Activated gamma-delta T cell treated with anti-CD3 and anti-CD28 coated beads, Interleukin-2, amount 50 U/mL, for 16 hours (primary cell): ENCODE results near the gene C1QL4.

ENCODE experiments used
- DNase-seq: peaks from one replicate; pipeline ENCODE4 v3.0.0-alpha.2; 2020; ENCODE audit warnings: low read depth

The C1QL4 gene

DNA sequence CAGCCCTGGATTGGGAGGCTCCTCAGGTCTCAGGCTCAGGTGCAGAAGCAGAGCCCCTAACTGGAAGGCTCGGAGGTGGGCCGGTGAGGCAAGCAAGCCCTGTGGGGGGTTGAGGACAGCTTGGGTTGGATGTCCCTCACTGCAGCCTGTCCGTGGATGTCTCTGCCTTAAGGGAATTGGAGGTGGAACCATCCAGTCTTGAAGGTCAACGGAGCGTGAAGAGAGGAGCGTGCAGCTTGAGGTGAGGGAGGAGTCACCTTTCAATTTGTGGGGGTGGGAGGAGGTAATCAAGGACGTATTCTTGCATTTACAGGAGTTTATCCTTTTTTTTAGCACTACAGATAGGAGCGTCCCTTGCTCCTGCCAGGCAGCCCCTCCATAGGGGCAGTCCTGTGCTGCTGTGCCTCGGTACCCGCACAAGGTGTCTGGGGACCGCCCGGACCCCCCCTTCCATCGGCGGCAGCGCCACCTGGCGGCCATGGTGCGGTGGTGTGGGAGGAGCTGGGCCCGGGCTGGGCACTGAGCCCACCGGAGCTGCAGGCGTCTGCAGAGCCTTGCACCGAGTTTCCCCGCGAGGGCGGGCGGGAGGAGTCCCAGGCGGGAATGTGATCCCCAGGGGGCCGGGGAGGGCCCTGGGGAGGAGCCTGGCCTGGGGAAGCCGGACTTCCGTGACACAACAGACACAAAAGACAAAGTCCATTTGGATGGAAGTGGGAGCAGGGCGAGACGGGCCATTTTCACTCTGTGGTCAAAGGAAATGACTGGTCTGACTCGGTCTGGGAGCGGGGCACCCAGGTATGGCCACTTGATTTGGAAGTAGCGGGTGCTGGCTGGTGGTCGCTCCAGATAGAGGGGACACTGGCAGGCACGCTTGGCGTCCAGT lies 10.6 kb upstream of the C1QL4 start:
- peak; percentile 74 for DNase-seq

DNA sequence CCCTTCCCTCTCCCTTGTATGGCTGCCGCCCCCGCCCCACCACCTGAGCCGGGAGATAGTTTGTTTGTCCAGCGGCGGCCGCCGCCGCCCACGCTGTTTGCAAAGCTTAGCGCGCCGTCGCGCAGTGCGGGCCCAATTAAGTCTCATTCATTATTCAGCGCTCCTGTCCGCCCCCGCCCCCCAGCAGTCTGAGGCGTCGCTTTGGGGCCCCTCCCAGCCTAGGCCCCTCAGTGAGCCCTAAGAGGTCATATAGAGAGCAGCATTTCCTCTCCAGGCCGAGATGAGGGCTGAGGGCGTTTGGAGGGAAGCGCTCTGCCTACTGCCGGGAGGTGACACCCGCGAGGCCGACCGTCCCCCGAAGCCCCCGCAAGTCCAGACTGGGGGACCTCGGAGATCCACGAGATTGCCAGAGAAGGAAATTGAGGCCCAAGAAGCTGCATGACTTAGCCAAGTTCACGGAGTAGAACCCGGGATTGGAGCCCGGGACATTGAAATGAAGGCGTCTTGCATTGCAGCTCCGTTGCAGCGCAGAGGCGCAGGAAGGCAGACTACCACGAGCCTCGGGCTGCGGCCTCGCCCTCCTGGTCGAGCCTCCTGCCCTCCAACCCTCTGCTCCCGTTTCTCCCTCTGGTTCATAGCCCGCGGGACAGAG lies 9.8 kb upstream of the C1QL4 start, which contains the start of gene DNAJC22:
Gene DNAJC22, plus strand, starts transcription at position 230 of the 652 bp plus-strand sequence. CDS start 1,985 bp downstream, outside the sequence.
- no peak for DNase-seq

DNA sequence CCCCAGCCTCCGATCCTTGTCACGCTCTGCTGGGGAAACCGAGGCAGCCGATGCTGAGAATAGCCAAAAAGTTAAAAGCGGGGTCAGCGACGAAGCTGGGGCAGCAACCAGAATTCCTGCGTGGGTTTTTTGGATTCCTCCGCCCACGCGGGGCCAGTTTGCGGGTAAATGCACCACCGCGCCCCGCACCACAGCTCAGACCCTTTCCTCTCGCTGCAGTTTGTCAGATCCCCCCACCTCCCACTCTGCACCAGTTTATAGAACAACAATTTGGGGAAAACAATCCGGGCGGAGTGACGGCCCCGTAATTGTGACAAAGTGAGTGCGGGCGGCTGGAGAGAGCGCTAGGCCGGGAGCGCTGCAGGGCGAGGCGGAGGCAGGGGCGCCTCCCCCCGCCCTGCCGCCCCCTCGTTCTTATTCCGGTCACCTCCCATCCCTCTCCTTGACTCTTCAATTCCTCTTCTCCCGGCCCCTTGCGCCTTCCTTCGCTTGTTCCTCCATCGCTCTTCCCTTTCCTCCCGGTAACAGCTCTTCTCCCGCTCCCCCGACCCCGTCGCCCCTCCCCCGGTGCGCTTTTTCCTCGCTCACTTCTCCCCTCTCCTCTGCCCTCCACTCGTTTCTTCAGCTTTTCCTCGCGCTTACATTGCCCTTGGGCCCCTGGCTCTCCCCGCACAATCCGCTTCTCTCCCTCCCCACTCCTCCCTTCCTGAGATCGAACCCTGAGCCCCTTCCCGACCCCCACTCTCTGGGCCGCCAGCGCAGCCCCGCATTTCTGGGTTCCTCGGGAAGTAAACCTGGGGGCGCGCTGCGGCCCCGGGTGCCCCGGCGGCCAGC lies 9.1 kb upstream of the C1QL4 start:
- no peak for DNase-seq

DNA sequence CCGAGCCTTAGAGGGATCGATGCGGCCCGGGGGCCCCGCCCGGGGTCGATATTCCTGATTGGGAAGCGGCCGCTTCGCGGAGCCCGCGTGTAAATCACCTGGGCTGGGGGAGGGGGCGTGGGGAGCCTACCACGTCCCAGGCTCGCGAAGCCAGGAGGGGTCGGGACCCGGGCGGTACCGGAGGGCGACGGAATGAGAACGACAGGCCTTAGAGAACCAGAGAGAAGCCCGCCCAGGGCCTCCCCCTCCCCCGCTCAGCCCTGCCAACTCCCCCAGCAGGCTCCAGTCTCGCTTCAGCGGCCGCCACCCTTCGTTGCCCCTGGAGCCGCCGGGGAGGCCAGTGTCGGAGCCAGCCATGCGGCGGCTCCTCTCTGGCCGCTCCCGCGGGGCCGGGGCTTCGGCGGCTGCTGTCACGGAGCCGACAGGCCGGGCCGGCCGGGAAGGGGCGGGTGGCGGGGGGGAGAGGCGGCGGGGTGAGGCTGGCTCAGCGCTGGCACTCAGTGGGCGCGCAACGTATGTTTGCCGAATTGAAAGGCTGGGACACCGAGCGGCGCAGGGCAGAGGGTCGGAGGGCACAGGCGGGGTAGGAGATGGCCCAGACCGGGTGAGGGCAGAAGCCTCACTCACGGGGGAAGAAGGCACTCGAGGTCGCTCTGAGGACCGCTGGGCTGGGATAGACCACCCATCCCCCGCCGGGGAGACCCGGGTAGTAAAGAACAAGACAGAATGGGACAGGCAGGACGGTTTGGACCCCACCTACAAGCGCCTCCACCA lies 8.2 kb upstream of the C1QL4 start:
- DNase-seq, result no peak

DNA sequence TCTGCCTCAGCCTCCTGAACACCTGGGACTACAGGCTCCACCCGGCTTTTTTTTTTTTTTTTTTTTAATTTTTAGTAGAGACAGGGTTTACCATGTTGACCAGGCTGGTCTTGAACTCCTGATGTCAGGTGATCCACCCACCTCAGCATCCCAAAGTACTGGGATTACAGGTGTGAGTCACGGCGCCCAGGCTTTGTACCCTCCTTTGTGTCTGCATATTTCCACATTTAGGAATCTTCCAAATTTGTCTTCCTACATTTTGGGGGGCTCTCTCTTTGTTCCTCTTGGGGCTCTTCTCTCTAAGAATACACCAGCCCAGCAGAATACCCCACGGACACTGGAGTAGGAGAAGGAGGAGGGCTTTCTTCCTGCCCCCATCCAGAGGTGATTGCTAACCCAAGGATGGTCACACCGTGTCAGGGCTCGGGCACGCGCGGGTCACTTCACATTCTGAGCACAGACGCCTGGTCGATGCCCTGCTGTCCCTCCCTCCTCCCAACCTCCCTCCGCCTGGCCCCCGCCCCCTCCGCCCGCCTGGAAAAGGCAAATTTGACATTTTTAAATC lies 7.6 kb upstream of the C1QL4 start:
- no peak for DNase-seq

DNA sequence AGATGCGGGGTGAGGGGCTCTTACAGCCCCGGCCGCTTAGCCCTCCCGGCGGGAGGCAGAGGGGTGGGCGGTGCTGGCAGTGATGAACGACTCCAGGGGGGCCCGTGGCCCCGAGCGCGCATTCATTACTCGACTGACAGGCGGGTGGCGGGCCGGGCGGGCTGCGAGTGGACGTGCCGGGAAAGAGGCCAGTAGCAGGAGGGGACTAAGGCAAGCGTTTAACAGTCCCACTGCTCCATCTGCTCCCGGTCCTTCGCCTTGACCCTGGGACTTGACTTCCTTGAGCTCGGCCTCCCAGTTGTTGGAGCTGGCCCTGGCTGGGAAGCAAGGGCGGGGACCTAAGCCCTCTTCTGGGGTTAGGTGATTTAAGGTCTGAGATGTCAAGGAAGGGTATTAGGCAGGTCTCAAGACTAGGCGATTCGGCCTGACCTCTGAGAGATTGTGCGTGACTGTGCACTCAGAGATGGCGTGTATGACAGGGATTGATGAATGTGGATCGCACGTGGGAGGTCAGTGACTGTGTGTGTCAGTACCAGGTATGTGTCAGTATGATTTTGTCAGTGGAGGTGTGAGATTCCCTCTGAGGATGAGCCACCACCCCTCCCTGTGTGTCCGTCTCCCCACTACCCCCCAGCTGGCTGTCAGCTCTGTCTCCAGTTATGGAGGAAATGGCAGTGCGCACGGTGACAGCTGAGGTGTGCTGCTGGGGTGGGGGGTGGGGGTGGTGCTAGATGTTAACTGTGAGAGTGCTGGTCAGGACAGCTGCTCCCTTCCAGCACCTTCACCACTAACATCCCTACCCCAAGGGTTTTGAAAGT lies 6.1 kb upstream of the C1QL4 start:
- DNase-seq, result no peak

DNA sequence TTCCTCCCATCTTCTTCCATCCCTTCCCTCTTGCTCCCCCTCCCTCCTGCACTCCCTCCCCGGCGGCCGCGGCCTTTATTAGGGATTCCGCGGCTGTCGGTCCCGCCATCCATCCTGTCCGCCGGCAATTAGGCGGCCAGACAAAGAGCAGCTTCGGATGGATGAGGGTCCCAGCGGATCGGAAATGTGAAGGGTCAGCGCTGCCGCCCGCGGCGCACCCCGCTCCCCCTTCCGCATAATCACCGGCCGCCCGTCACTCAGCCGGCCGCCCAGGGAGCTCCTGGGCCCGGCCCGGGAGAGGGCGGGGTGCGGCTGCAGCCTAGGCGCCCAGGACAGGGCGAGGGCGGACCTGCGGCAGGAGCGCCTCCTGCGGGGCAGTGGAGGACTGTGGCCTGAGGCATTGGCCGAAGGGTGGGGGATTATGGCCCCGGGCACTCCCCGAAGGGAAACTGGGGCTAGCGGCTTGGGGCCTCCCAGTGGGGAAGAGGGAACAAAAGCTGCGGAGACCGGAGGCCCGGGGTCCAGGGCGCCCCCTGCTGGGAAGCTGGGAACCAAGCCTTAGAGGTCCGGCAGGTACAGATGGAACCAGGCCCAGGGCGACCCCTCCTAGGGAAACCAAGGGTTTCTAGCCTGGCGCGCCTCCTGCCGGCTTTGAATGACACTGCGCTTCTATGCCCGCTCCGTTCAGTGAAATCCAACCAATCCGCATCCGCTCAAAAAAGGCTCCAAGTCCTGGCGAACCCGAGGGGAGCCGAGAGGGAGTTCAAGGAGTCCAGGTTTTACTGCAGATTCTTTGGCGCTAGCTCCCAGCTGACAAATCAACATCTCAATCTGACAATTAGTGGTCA lies 5.3 kb upstream of the C1QL4 start:
- peak; percentile 60 for DNase-seq

DNA sequence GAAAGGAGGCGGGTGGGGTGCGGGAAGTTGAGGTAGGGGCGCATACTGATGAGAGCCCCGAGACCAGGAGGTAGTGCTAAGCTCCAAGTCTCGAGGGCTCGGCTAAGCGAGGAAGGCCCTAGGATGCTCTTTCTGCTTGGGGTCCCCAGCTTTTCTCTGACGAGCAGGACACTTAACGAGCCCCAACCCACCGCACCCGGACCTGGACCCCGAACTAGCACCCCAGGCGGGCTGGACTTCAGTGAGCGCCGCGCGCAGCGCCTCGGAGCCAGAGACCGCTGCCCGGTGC lies 4.7 kb upstream of the C1QL4 start:
- no peak for DNase-seq

DNA sequence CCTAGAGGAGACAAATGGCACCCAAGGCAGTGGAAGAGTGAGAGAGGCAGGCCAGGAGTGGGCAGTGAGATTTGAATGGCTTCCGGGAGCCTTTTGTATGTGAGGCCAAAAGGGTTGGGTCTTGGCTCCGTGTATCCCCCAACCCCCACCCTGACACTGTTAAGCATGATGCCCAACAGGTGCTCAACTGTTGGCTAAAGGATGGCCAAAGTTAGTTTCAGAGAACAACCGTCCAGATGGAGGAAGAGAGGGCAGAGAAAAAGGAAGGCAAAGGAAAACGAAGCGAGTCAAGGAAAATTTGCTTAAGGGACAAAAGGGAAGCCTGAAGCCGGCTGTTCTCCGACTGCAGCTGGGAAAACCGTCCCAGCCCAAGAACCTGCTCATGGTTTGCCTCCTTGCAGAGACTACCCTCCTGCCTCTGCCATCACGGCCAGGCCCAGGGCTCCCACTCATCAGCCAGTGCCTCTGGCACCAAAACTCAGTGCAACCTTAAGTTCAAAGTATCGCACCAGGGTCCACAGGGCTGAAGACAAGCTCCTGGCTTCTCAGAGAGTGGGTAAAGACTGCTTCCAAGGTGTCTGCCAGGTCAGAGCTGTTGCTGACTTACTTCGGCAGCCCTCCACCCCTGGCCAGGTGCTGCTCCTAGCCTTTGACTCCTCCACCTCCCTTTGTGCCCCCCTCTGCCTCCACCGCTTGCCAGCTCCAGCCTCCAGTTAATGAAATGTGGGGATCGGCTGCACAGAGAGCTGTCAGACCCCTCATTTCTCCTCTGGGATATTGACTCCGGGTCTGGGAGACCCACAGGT lies 4.2 kb upstream of the C1QL4 start:
- no peak for DNase-seq

DNA sequence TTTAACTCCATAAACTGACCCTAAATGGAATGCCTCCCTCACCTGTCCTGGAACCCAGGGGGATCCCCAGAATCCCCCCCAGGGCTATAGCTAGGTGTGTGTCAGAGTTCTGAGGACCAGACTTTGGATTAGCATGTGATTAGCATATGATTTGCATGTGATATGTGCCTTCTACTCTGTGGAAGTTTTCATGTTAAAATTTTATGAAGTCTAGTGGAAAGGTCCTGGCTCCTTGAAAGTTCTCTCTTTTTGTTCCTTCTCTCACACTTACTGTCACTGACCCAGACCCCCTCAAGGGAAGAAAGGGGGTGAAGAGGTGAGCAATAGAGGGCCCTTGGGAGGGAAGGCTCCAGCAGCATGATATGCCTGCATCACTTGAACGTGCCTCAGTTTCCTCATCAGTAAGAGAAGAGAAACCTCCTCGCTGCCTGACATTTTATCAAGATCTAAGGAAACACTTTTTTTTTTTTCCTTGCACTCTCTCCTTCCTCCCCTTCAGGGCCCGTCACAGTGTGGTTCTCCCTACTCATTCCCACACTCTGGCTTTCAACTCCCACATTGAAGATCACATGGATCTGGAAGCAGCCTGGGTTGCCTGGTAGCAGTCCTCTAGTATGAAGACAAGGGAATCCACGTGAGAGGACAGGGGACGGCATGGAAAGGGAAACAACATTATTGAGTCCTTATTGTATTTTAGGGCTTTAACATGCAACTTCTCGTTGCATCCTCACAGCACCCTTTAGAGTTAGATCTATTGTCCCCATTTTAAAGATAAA lies 3.3 kb upstream of the C1QL4 start:
- no peak for DNase-seq

DNA sequence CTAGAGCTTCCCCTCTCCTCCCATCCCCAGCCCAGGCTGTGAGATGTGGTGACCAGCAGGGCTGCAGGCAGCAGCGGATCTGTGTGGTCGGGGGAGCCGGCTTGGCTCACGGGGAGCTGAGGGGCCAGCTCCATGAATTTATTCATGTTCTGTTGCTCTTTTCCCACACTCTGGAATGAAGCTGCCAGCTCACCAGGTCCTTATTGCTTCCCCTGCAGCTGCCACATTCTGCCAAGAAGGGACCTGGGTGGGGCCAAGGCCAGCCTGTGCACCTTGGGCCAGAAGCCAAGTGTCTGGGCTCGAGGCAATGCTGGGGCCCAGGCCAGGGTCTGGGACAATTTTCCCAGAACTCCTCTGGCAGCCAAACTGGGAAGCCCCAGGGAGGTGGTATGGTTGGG lies 2.5 kb upstream of the C1QL4 start:
- no peak for DNase-seq

DNA sequence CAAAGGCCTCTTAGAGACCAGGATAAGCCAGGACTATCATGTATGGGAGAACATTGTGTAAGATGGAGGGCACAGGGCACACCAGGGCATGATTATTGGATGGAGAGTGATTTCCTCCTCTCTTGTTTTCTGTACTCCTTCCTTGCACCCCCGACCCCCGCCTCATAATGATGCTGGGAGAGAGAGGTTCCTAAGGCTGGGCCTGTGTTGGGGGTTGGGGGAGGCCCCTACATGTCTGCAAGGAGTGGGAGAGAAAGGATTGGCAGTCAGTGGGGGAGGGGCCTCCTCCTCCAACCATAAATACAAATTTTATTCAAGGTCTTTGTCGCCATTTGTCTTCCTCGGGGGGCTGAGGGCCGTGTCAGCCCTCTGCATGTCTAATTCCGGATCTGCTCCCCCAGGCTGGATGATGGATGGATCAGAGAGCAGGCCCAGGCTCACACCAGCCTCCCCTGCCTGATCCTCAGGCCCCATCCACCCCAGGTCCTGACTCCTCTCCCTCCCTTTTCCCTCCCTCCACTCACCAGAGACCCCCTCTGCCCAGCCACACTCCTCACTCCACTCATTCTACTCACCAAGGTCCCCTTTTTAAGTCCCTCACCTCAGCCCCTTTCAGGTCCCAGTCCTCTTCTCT lies 2.0 kb upstream of the C1QL4 start:
- no peak for DNase-seq

DNA sequence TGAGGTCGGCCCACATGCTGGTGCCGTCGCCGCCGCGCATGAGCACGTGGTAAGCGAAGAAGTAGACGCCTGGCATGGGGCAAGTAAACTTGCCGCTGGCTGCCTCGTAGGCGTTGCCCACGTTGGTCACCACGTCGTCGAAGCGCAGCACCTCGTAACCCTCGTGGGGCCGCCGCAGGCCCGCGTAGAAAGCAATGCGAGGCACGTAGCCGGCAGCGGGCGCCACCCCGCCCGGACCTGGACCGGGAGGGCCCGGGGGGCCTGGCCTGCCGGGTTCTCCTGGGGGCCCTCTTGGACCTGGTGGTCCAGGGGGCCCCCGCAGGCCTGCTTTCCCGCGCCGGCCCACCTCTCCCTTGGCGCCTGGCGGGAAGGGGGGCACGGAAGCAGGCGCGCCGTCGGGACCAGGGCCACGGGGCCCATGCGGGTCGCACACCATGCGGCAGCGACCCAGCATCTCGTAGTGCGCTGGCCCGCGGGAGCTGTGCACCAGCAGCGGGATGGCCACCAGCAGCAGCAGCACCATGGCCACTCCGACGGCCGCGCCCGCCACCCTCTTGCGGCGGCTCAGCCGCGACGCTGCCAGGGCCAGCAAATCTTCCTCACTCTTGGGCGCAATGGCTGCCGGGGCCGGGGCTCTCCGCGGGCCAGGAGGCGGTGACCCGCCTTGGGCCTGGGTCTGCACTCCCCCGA lies 888 bp downstream of the C1QL4 start:
- no peak for DNase-seq

DNA sequence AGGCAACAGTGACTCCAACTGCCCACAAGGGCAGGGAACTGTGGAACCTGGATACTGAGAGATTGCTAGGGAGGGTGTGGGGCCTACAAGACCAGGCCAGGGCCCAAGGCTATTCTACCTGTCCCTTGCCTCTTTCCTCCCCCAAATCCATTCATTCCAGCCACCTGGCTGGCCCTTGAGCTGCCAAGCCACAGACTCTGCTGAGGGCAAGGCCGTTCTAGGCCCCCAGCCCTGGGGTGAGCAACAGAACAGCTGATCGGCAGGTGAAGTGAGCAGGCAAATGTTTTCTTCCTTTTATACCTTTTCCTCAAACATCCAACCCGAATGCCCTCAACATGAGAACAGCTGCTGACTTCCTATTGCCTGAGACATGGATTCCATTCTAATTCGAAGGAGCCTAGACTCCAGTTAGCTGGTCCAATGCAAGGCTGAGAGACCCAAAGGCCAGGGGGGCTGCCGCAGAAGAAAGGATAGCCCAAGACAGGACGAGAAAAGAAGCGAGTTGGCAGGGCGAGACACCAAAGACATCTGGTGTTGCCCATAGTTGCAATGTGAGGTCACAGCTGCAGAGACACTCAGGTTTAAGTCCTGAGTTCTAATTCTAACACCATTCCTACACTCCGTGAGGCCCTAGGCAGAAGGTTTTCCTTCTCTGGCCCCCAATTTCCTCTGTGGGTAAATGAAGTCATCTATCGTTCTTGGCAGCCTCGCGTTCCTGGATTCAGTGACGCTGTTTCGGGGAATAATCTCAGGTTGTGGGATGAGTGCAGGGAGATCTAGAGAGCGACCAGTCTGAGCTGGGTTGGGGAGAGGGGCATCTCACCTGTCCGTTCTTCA lies 1.7 kb downstream of the C1QL4 start:
- DNase-seq, result no peak

DNA sequence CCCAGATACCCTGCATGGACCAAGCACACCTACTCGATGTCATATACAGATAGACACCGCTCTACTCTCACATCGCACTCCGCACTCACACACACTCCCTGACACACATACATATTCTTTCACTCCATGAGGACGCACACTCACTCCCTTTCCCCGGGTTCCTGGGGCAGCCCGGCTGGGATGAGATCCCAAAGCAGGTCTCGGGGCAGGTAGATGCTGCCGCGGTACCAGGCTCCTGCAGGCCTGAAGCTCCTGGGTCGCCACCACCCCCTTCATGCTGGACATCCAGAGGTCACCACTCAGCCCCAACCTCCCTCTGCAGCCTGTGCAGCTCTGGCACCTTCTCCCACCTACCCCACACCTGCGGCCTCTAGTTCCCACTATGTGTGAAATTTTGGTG lies 2.3 kb downstream of the C1QL4 start:
- DNase-seq, result no peak

DNA sequence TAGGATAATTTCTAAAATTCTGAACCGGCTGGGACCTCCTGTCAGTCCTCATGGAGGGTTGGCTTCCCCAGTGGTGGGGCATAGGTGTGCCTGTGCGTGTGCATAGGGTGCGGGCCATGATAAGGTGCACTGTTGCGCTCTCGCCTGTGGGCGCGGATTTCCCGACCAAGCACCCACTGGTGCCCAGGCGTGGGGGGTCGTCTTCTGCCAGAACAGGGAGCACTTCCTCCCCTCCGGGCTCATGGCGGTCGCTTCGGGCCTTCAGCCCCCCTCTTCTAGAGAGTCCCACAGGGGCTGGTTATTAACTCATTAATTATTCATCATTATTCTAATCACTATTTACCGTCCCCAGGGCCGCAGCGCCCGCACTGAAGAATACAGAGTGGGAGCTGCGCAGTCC lies 2.8 kb downstream of the C1QL4 start:
- no peak for DNase-seq
